ENCODE results near the gene SEL1L3. TPM values are rescaled to one million over a fixed set of nuclear protein-coding genes. Genes with fewer than 3 reads are reported as not detected.

Gene SEL1L3
- total RNA-seq, 2 experiments from 2014 or later, result 180 to 313 TPM

GRCh38 chr4:25881193-25881592 lies 18.4 kb upstream of the SEL1L3 start:
- intact Hi-C loops (cut with micrococcal nuclease; ENCODE audit: unreplicated experiment), result no loop called here
- no peak overlapping the region for H3K4me3 ChIP-seq (ENCODE audit: low read depth, low read length, poor library complexity, severe bottlenecking)
- TF ChIP-seq, protein P1, sequence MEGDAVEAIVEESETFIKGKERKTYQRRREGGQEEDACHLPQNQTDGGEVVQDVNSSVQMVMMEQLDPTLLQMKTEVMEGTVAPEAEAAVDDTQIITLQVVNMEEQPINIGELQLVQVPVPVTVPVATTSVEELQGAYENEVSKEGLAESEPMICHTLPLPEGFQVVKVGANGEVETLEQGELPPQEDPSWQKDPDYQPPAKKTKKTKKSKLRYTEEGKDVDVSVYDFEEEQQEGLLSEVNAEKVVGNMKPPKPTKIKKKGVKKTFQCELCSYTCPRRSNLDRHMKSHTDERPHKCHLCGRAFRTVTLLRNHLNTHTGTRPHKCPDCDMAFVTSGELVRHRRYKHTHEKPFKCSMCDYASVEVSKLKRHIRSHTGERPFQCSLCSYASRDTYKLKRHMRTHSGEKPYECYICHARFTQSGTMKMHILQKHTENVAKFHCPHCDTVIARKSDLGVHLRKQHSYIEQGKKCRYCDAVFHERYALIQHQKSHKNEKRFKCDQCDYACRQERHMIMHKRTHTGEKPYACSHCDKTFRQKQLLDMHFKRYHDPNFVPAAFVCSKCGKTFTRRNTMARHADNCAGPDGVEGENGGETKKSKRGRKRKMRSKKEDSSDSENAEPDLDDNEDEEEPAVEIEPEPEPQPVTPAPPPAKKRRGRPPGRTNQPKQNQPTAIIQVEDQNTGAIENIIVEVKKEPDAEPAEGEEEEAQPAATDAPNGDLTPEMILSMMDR (conservative IDR thresholded peaks at IDR 0.05; ENCODE audit: low read length), result no peak; the same call in 1 of the 2 replicates
- no peak for TF ChIP-seq EZH2phosphoT487 (IDR thresholded peaks at IDR 0.05; ENCODE audit: borderline replicate concordance, low read depth, low read length)
- no TSS peak for BruUV-seq (replicated peaks)
- H3K36me3 ChIP-seq (ENCODE audit: insufficient read depth, low read length), result no peaks in the 10 kb centered on the region; the same call in 1 of the 2 replicates
- peaks cover 83% of the 10 kb centered on the region for H3K4me1 ChIP-seq (ENCODE audit: insufficient read depth, low read length, poor library complexity, severe bottlenecking)
- CTCF ChIA-PET (ENCODE audit: unreplicated experiment), result no interaction called here
- peaks cover 7% of the 10 kb centered on the region; the same call in 1 of the 2 replicates for H3K79me2 ChIP-seq (ENCODE audit: insufficient read depth, low read depth, low read length)
- H3K4me2 ChIP-seq (ENCODE audit: low read length), result peak overlapping the region; percentile 65
- no peaks in the 10 kb centered on the region for H4K20me1 ChIP-seq (ENCODE audit: insufficient read depth, low read length)
- no peak for DNase-seq (ENCODE audit: low spot score)
- POLR2A ChIA-PET, result interaction anchor here (0.6 to 6.4 kb wide), 8 partner anchors 11 to 52 kb away, joined by 3 to 134 read pairs (median 12); partner anchors contain the start of gene SMIM20
- no peaks in the 10 kb centered on the region for H3K9me2 ChIP-seq (ENCODE audit: insufficient read depth, low read length)
- H3K27ac ChIP-seq (ENCODE audit: low read depth, low read length, poor library complexity, severe bottlenecking), result peak overlapping the region; percentile 99
- no peaks in the 10 kb centered on the region for H3K9me3 ChIP-seq (ENCODE audit: low read length)
- H2AFZ ChIP-seq (ENCODE audit: low read length), result peak overlapping the region; percentile 50; the same call in 1 of the 2 replicates

- ChIA-PET CTCF (ENCODE audit: unreplicated experiment) (no interaction called here), POLR2A (interaction anchor here (1.2 to 6.4 kb wide), 5 partner anchors 11 to 64 kb away, joined by 6 to 134 read pairs (median 13); partner anchors contain the start of gene SMIM20)
- intact Hi-C loops (cut with micrococcal nuclease; ENCODE audit: unreplicated experiment), result no loop called here
- DNase-seq (ENCODE audit: low spot score), result peak; percentile 65
- Histone ChIP-seq H3K9me3 (ENCODE audit: low read length) (no peaks in the 10 kb centered on the region), H3K4me3 (ENCODE audit: low read depth, low read length, poor library complexity, severe bottlenecking) (no peak overlapping the region), H3K4me2 (ENCODE audit: low read length) (peak overlapping the region; percentile 65), H3K79me2 (ENCODE audit: insufficient read depth, low read depth, low read length) (peaks cover 7% of the 10 kb centered on the region; the same call in 1 of the 2 replicates), H3K36me3 (ENCODE audit: insufficient read depth, low read length) (no peaks in the 10 kb centered on the region; the same call in 1 of the 2 replicates), H4K20me1 (ENCODE audit: insufficient read depth, low read length) (no peaks in the 10 kb centered on the region), H3K4me1 (ENCODE audit: insufficient read depth, low read length, poor library complexity, severe bottlenecking) (peaks cover 93% of the 10 kb centered on the region), H2AFZ (ENCODE audit: low read length) (peak overlapping the region; percentile 50; the same call in 1 of the 2 replicates), H3K27ac (ENCODE audit: low read depth, low read length, poor library complexity, severe bottlenecking) (peak overlapping the region; percentile 99), H3K9me2 (ENCODE audit: insufficient read depth, low read length) (no peaks in the 10 kb centered on the region)
- no peak for TF ChIP-seq EZH2phosphoT487 (IDR thresholded peaks at IDR 0.05; ENCODE audit: borderline replicate concordance, low read depth, low read length)
- TF ChIP-seq, protein P1 (conservative IDR thresholded peaks at IDR 0.05; ENCODE audit: low read length), result no peak
- BruUV-seq (replicated peaks), result TSS peak; percentile 81
Measured at GRCh38 chr4:25879991-25880651, 17.3 kb upstream of the SEL1L3 start.

- H2AFZ ChIP-seq (ENCODE audit: low read length), result no peak overlapping the region; the same call in 1 of the 2 replicates
- no peaks in the 10 kb centered on the region for H4K20me1 ChIP-seq (ENCODE audit: insufficient read depth, low read length)
- no peaks in the 10 kb centered on the region for H3K9me3 ChIP-seq (ENCODE audit: low read length)
- peak overlapping the region; percentile 65 for H3K4me2 ChIP-seq (ENCODE audit: low read length)
- BruUV-seq (replicated peaks), result no TSS peak
- POLR2A ChIA-PET, result interaction anchor here (1.2 to 6.4 kb wide), 7 partner anchors 10 to 64 kb away, joined by 6 to 134 read pairs (median 17); partner anchors contain the start of gene SMIM20
- H3K9me2 ChIP-seq (ENCODE audit: insufficient read depth, low read length), result no peaks in the 10 kb centered on the region
- CTCF ChIA-PET (ENCODE audit: unreplicated experiment), result no interaction called here
- peaks cover 93% of the 10 kb centered on the region for H3K4me1 ChIP-seq (ENCODE audit: insufficient read depth, low read length, poor library complexity, severe bottlenecking)
- H3K4me3 ChIP-seq (ENCODE audit: low read depth, low read length, poor library complexity, severe bottlenecking), result no peak overlapping the region
- H3K79me2 ChIP-seq (ENCODE audit: insufficient read depth, low read depth, low read length), result peaks cover 7% of the 10 kb centered on the region; the same call in 1 of the 2 replicates
- no peak for DNase-seq (ENCODE audit: low spot score)
- intact Hi-C loops (cut with micrococcal nuclease; ENCODE audit: unreplicated experiment), result no loop called here
- peak overlapping the region; percentile 99 for H3K27ac ChIP-seq (ENCODE audit: low read depth, low read length, poor library complexity, severe bottlenecking)
- H3K36me3 ChIP-seq (ENCODE audit: insufficient read depth, low read length), result no peaks in the 10 kb centered on the region; the same call in 1 of the 2 replicates
- TF ChIP-seq EZH2phosphoT487 (IDR thresholded peaks at IDR 0.05; ENCODE audit: borderline replicate concordance, low read depth, low read length), result no peak
Measured at GRCh38 chr4:25879587-25879986, 16.8 kb upstream of the SEL1L3 start.

Data from OCI-LY7 (cell line).